ENCODE data around the gene PIK3C2B.
"Not testable (repeated sequence)": the region's sequence is repeated elsewhere in the genome, so short reads cannot be mapped to it uniquely, and the experiment has no call there.

The PIK3C2B gene

GRCh38 chr1:204494281-204495077 lies at the start of gene PIK3C2B:
Gene PIK3C2B (minus strand): TSS chr1:204494805. CDS start chr1:204469802, 25,003 bp downstream.
- DNase-seq: peak; percentile 59

GRCh38 chr1:204544321-204544720 lies 49.7 kb upstream of the PIK3C2B start:
- DNase-seq: no peak

GRCh38 chr1:204541626-204542025 lies 47.0 kb upstream of the PIK3C2B start:
- DNase-seq: no peak

- no peak for DNase-seq
Observed at GRCh38 chr1:204532832-204533231, 38.2 kb upstream of the PIK3C2B start.

GRCh38 chr1:204530932-204531331 lies 36.3 kb upstream of the PIK3C2B start:
- DNase-seq: no peak

- no peak for DNase-seq
Observed at GRCh38 chr1:204529371-204529895, 34.8 kb upstream of the PIK3C2B start.

GRCh38 chr1:204528677-204529076 lies 34.1 kb upstream of the PIK3C2B start:
- no peak for DNase-seq

GRCh38 chr1:204528241-204528640 lies 33.6 kb upstream of the PIK3C2B start:
- DNase-seq: no peak

- DNase-seq: no peak
Observed at GRCh38 chr1:204524986-204525385, 30.4 kb upstream of the PIK3C2B start.

GRCh38 chr1:204523605-204524215 lies 29.1 kb upstream of the PIK3C2B start:
- DNase-seq: no peak

GRCh38 chr1:204521941-204522521 lies 27.4 kb upstream of the PIK3C2B start:
- DNase-seq: not testable (repeated sequence)

- DNase-seq: peak; percentile 29
Observed at GRCh38 chr1:204520834-204521709, 26.5 kb upstream of the PIK3C2B start.

GRCh38 chr1:204517382-204517781 lies 22.8 kb upstream of the PIK3C2B start:
- not testable (repeated sequence) for DNase-seq

GRCh38 chr1:204516180-204516879 lies 21.7 kb upstream of the PIK3C2B start, which contains the start of gene MDM4:
Gene MDM4 (plus strand): TSS chr1:204516406. CDS start chr1:204525519, 9,113 bp downstream.
- peak; percentile 97 for DNase-seq

GRCh38 chr1:204514828-204515227 lies 20.2 kb upstream of the PIK3C2B start:
- DNase-seq: no peak

- no peak for DNase-seq
Observed at GRCh38 chr1:204513117-204513716, 18.6 kb upstream of the PIK3C2B start.

GRCh38 chr1:204511366-204511765 lies 16.8 kb upstream of the PIK3C2B start:
- DNase-seq: no peak

- no peak for DNase-seq
Observed at GRCh38 chr1:204509186-204509635, 14.6 kb upstream of the PIK3C2B start.

- peak; percentile 72 for DNase-seq
Observed at GRCh38 chr1:204507317-204508105, 12.9 kb upstream of the PIK3C2B start.

- DNase-seq: peak; percentile 90
Observed at GRCh38 chr1:204506969-204507316, 12.3 kb upstream of the PIK3C2B start.

All from NCI-H774 (cell line).